Subcutaneous adipose tissue (tissue), 4 donors: Measurements from ENCODE around the gene CD93. TPM values are rescaled to one million over a fixed set of nuclear protein-coding genes. Genes with fewer than 3 reads are reported as not detected.

Source experiments
- total RNA-seq, 4 donors: library from RNA; depleted of rRNA; stranded (reverse); fragments of >200 nt; gene quantifications; one replicate each; pipeline ENCODE4 v1.1.0, GENCODE V29; 2016
- TF ChIP-seq, protein P1 (sequence below): fragments of 450-650 bp; IDR thresholded peaks from one replicate; pipeline ENCODE4 v1.5.1; 2016; ENCODE audit warnings: low read depth, mild to moderate bottlenecking, control low read depth, antibody characterized with exemption, moderate library complexity

CD93 gene
- total RNA-seq, 4 donors from 2014 or later: 47.8 to 82.9 (median 61.0) TPM

DNA sequence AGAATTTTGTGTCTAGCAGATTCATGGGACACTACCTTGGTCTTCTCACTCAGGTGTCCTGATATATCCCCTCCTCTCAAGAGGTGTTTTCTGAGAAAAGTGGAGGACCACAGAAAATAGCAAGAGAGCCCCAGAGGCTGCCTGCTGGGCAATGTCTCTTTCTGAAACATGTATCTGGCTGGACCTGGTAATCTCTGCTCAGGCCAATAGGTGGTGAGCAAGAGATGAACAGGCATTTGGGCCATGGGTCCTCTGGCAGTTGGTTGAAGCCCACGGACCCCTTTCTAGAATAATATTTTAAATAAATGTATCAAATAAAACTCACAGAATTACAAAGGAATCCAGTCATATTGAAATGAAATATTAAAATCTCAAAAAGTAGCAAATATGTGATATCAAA, 27.9 kb downstream of the CD93 start:
- TF ChIP-seq, protein P1, sequence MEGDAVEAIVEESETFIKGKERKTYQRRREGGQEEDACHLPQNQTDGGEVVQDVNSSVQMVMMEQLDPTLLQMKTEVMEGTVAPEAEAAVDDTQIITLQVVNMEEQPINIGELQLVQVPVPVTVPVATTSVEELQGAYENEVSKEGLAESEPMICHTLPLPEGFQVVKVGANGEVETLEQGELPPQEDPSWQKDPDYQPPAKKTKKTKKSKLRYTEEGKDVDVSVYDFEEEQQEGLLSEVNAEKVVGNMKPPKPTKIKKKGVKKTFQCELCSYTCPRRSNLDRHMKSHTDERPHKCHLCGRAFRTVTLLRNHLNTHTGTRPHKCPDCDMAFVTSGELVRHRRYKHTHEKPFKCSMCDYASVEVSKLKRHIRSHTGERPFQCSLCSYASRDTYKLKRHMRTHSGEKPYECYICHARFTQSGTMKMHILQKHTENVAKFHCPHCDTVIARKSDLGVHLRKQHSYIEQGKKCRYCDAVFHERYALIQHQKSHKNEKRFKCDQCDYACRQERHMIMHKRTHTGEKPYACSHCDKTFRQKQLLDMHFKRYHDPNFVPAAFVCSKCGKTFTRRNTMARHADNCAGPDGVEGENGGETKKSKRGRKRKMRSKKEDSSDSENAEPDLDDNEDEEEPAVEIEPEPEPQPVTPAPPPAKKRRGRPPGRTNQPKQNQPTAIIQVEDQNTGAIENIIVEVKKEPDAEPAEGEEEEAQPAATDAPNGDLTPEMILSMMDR: no peak

DNA sequence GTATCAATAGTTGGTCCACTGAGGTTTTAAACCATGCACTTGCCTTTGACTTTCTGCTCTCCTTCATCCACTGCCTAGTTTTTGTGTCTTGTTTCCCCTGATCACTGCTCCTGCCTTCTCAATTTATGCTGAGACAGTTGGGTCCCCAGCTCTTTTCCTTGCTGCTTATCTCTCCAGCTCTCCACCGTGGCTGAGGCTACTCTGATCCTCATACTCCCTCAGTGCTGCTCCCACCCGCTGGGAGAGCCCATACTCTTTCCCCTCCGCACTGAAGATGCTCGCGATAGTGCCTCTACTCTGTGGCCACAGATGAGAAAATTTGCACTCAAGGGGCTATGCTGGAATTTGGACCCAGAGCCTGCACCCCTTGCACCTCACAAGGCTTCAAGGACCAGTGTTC, 33.2 kb downstream of the CD93 start:
- TF ChIP-seq, protein P1: no peak

DNA sequence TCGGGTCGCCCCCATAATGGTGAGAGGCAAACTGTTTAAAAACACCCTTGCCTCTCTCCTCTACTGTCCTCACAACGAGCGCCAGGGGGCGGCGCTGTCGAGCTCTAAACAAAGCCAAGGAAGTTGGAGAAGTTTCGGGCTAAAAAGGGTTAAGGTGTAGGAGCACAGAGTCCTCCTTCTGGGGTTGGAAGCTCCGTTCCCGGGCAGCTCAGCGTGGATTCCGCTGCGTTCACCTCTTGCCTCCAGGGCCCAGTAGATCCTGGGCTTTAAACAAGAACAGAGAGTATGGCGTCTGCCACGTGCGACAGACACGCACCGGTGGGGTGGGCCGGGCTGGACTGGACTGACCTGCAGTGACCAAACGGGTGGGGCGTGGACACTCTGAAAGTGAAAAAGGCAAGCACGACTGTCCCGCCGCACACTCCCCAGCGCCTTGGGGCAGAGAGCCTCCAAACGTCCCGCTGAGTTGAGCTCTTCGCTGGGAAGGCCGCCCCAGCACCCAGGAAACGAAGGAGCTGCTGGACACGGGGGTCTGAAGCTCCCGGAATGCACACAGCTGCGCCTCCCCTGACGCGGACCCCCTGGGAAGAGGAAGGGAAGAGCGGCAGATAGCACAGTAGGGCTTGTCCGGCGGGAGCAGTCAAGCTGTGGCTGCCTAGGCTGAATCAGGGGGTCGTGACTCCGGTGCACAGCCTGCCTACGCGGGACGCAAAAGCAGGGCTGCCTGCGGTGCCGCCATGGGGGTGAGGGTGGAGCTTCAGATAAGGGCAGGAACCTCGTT, 35.1 kb downstream of the CD93 start:
- TF ChIP-seq, protein P1: no peak

DNA sequence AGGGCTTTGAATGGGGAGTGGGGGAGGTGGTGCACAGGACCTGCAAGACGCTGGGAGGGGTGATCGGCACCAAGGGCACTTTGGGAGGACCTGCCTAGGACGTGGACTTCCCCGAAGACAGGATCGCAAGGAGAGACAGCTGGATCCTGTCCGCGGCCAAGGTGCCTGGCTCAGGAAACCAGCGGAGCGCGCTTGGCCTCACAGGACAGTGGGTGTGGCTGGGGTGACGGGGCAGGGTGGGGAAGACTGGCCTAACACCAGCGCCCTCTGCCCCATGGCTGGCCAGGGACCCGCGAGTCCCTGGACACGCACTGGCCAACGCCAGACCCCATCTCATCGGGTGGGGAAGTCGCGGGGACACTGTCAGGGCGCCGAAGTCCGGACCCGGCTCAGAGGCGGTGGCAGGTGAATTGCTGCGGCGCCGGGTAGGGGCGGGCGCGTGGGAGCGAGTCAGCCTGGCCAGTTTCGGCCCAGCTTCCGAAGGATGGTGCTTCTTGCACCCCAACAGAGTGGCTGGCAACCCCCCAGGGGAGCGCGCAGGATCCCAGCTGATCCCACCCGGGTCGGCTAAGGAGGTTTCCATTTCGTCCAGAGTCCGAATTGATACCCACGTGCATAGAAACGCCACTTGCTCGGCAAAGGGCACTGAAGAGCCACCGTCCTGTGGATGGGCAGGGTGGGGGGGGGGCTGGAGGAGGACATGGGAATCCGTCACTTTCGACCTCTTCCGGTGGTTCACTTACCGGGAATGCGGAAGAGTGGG, 35.9 kb downstream of the CD93 start:
- TF ChIP-seq, protein P1: no peak

DNA sequence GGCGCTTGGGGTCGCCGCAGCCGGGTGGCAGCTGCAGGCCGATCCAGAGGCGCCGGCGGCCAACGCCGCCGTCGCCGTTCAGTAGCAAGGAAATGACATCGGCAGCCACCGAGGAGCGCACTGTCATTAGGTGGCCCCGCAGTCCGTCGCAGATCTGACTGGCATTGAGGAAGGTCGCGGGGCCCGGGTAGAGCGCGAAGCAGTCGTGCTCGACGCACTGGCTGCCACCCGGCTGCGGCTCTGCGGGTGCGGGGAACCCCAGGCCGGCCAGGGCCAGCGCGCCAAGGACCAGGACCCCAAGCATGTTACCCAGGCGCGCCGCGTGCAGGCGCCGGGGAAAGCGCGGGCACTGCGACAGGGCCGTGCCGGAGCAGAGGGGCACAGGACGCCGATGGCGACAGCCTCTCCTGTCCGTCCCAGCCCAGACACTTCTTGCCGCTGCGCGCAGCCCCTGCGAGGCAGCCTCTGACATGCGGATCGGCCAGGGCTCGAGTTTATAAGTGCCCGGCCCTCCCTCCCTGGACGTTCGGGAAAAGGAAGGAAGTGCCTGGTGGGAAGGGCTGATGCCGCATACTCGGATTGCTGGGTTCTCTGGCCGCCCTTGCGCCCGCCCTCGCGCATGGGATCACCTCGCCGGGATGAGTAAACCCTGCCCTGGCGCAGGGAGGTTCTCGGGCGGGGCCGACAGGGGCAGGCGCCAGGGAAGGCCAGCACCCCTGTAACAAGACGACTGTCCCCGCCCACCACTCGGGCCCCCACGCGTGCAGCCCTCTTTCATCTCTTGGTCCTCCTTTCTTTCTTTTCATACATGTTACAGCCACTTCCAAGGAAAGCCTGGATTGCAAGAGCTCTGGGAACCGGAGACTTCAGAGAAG, 36.7 kb downstream of the CD93 start, which contains the start of gene THBD:
TSS of gene THBD (minus strand) at position 472 of the 875 bp plus-strand sequence. CDS start at position 304, 168 bp downstream.
- TF ChIP-seq, protein P1: no peak

DNA sequence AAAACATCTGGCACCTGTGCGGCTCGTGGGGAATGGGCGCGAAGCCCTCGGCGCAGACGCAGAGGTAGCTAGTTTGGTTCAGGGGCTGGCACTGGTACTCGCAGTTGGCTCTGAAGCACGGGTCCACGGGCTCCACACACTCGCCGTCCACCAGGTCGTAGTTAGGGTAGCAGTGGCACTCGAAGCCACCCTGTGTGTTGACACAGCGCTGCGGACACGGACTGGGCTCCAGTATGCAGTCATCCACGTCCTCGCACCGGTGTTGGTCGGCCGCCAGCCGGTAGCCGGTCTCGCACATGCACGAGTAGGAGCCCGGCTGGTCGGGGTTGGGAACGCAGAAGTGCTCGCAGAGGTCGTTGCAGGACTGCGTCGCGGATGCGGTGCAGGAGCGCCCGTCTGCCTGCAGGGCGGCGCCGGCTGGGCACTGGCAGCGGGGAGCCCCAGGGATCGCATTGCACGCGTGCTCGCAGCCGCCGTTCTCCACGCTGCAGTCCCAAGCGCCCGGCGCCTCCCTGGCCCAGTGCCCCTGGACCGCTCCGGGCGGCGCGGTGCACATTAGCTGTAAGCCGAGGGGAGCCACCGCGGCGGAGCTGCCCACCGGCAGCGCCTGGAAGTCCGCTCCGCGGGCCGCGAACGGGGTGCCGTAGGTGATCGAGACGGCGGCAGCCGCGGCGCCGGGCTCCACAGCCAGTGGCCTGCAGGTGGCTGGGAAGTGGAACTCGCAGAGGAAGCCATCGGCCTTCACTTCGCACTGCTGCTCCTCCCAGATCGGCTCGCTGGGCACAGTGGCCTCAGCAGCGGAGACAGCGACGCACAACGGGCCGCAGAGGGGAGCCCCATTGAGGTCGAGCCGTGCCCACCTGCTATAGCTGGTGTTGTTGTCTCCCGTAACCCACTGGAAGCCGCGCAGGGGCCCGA, 37.6 kb downstream of the CD93 start:
- TF ChIP-seq, protein P1: no peak
